CD4-positive, alpha-beta T cell treated with Interleukin-15 for 1 hour (primary cell): ENCODE data around the gene MYL5.
"Not testable (repeated sequence)": the region's sequence is repeated elsewhere in the genome, so short reads cannot be mapped to it uniquely, and the experiment has no call there.

Source experiments
- DNase-seq: peaks from one replicate; pipeline ENCODE4 v3.0.0-alpha.2; 2020

Gene MYL5

GRCh38 chr4:674172-675035, at the start of gene MYL5, which contains the start of gene ATP5ME:
TSS of gene MYL5 (plus strand) at chr4:674542. CDS start at chr4:678027, 3,485 bp downstream.
TSS of gene ATP5ME (minus strand) at chr4:674276. CDS start at chr4:674247, 29 bp downstream.
- DNase-seq = peak; percentile 98

GRCh38 chr4:624705-625590, 49.4 kb upstream of the MYL5 start, which contains the start of gene PDE6B:
TSS of gene PDE6B (plus strand) at chr4:625573. CDS start at chr4:625627, 54 bp downstream.
- no peak for DNase-seq

- DNase-seq = no peak
Measured at GRCh38 chr4:625631-626161, 48.6 kb upstream of the MYL5 start.

- DNase-seq = no peak
Measured at GRCh38 chr4:626201-627091, 47.9 kb upstream of the MYL5 start.

GRCh38 chr4:627347-628125, 46.8 kb upstream of the MYL5 start:
- DNase-seq = no peak

DNA sequence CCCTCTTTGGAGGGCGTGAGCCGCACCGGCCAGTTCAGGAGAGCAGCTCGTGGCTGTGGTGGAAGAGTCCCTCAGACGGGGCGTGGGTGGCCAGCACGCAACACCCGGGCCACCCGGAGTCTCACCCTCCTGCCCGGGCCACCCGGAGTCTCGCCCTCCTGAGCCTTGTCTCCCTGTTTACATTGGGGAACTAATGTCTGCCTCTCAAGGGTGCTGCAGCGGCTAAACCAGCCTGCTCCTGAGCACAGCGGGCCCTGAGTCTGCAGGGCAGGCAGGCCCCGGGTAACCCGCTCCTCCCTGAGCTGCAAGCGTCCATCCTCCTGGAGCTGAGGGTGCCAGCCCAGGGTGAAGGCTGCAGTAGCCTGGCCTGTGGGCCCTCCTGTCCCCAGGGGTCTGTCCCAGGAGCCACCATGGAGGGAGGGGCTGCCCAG, 46.0 kb upstream of the MYL5 start:
- DNase-seq = no peak

DNA sequence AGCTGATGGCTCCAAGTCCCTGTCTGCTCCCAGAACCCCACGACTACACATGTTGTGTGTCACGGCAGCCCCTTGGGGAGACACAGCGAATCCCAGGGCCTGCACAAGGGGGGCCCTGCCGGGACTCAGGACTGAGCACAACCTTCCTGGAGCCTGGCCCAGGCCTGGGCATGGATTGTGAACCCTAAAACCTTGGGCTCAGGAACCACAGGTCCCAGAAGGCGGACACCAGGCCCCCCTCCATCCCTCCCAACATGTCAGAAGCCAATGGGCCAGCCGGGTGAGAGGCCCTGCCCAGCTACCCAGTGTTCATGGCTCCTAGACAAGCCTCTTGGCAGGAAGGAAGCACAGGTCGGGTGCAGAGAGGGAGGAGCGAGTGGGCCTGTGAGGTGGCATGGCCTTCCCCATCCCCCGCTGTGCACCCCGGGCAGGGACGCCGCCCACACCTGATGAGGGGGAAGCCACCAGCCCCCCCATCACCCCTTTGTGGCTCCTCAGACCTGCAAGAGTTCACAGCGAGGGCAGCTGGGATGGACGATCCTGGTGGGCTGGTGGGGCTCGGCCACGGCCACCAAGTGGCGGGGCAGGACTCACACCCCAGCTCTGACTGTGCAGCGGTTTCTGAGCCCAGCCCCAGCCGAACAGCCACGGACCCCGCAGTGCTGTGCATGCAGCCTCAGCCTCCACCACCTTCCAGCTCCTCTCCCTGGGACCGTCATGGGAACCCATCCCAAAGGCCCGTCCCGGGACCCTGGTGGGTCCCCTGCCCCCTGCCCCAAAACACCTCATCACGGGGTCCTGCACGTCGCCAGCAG, 45.3 kb upstream of the MYL5 start:
- no peak for DNase-seq

DNA sequence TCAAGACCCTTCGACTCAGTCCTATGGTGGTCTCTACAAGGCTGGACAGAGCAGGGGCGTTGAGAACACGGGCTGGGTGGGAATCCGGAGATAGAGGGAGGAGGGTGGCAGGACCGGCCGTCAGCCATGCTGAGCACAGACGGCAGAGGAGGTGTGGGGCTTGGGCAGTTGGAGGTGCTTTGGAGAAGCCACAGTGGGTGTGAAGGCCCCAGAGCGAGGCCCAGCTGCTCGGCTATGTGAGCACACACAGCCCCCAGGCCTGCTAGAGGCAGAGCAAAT, 44.8 kb upstream of the MYL5 start:
- DNase-seq = no peak

- no peak for DNase-seq
Measured at GRCh38 chr4:629915-630641, 44.3 kb upstream of the MYL5 start.

- no peak for DNase-seq
Measured at GRCh38 chr4:630656-631055, 43.7 kb upstream of the MYL5 start.

DNA sequence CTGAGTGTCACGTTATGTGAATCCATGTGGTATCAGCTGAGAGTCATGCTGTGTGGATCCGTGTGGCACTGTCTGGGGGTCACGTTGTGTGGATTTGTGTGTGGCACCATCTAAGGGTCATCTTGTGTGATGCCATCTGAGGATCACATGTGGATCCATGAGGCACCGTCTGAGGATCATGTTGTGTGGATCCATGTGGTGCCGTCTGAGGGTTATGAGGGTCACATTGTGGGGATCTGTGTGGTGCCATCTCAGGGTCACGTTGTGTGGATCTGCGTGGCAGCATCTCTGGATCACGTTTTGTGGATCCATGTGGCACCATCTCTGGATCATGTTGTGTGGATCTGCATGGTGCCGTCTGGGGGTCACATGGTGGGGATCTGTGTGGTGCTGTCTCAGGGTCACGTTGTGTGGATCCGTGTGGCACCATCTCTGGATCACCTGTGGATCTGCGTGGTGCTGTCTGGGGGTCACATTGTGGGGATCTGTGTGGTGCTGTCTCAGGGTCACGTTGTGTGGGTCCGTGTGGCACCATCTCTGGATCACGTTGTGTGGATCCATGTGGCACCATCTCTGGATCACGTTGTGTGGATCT, 42.0 kb upstream of the MYL5 start:
- DNase-seq = no peak

DNA sequence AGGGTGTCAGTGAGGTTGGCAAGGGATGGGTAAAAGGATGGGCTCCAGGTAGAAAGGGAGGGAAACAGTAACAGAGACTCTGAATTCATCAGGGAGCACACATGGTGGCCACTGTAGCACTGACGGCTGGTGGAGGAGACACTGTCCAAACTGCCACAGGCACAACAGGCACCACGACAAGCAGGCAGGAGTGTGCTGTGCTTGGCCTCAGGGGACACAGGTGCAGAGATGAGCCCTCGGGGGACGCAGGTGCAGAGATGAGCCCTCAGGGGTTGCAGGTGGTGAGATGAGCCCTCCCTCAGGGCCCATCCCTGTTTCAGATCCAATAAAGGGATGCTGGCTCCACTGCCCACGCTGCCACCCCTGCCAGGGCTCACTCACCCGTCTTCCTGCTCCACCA, 41.4 kb upstream of the MYL5 start:
- DNase-seq = no peak

GRCh38 chr4:633406-633805, 40.9 kb upstream of the MYL5 start:
- DNase-seq = no peak

- no peak for DNase-seq
Measured at GRCh38 chr4:633976-634598, 40.3 kb upstream of the MYL5 start.

- no peak for DNase-seq
Measured at GRCh38 chr4:634599-634985, 39.8 kb upstream of the MYL5 start.

GRCh38 chr4:635066-635835, 39.1 kb upstream of the MYL5 start:
- not testable (repeated sequence) for DNase-seq

DNA sequence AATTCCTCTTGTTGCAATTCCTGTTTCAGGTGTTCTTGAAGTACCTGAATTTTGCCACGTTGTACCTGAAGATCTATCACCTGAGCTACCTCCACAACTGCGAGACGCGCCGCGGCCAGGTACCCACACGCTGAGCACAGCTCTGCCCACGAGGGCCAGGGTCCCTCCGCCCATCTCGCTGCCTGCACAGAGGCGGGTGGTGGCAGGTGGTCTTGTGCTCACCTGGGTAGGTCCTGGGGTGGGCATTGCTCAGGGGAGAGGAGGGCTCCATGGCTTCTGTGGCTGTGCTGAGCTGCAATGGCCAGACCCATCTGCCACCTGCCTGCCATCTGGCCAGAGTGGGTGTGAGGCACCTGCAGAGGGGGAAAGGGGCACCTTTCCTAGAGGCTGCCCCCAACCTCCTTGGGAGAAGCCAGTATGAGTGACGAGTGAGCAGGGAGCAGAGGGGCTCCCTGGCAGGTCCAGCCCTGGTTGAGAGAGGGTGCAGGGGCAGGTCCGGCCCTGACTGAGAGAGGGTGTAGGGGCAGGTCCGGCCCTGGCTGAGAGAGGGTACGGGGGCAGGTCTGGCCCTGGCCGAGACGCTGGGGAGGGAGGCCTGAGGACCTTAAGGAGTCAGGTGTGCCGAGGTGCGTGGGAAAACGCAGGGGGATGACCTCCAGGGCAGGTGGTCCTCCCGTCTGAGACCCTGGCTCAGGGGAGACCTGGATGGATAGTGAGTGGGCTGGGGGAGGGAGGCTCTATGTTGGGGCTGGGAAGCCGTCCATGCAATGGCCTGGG, 38.3 kb upstream of the MYL5 start:
- DNase-seq = no peak
